Measurements from ENCODE around the gene KRTAP4-3. TPM values are rescaled to one million over a fixed set of nuclear protein-coding genes. Genes with fewer than 3 reads are reported as not detected.

KRTAP4-3 gene
- total and polyA plus RNA-seq, 7 donors = not detected

DNA sequence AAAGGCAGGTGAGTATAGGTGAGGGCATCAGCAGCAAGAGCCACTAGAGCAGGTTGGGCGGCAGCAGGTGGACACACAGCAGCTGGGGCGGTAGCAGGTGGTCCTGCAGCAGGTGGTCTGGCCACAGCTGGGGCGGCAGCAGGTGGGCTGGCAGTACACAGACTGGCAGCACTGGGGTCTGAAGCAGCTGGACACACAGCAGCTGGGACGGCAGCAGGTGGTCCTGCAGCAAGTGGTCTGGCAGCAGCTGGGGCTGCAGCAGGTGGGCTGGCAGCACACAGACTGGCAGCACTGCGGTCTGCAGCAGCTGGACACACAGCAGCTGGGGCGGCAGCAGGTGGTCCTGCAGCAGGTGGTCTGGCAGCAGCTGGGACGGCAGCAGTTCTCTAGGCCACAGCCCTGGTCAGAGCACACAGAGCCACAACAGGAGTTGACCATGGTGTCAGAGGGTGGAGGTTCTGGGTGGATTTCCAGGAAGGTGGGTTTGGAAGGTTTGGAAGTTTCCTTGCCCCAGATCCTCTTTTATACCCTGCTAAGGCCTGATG is 9.8 kb upstream of the KRTAP4-3 start, which contains the start of gene KRTAP4-2:
KRTAP4-2 (minus strand) TSS at position 495 of the 545 bp plus-strand sequence; CDS start at position 438, 57 bp downstream.
- H3K27me3 ChIP-seq (ENCODE audit: insufficient read depth in 3 of 3, low read length in 2 of 3) = peaks cover 0 to 5% (median 2%) of the 10 kb centered on the region in 3 donors
- H3K4me3 ChIP-seq = no peak within 1 kb of the TSS
- TF ChIP-seq, protein P1, sequence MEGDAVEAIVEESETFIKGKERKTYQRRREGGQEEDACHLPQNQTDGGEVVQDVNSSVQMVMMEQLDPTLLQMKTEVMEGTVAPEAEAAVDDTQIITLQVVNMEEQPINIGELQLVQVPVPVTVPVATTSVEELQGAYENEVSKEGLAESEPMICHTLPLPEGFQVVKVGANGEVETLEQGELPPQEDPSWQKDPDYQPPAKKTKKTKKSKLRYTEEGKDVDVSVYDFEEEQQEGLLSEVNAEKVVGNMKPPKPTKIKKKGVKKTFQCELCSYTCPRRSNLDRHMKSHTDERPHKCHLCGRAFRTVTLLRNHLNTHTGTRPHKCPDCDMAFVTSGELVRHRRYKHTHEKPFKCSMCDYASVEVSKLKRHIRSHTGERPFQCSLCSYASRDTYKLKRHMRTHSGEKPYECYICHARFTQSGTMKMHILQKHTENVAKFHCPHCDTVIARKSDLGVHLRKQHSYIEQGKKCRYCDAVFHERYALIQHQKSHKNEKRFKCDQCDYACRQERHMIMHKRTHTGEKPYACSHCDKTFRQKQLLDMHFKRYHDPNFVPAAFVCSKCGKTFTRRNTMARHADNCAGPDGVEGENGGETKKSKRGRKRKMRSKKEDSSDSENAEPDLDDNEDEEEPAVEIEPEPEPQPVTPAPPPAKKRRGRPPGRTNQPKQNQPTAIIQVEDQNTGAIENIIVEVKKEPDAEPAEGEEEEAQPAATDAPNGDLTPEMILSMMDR (IDR thresholded peaks at IDR 0.05) = no peak
- intact Hi-C loops (cut with DNase I) = no loop called here
- H3K9me3 ChIP-seq = no peaks in the 10 kb centered on the region
- ATAC-seq (no peak), DNase-seq (no peak)
- H3K36me3 ChIP-seq (ENCODE audit: insufficient read depth in 1 of 2, low read depth in 1 of 2) = no peaks in the 10 kb centered on the region
- H3K27ac ChIP-seq = no peak within 1 kb of the TSS
- 63 to 78% (median 69%) methylated on average over 7 of the region's 7 CpGs for WGBS, 3 donors
- H3K4me1 ChIP-seq = no peaks in the 10 kb centered on the region

DNA sequence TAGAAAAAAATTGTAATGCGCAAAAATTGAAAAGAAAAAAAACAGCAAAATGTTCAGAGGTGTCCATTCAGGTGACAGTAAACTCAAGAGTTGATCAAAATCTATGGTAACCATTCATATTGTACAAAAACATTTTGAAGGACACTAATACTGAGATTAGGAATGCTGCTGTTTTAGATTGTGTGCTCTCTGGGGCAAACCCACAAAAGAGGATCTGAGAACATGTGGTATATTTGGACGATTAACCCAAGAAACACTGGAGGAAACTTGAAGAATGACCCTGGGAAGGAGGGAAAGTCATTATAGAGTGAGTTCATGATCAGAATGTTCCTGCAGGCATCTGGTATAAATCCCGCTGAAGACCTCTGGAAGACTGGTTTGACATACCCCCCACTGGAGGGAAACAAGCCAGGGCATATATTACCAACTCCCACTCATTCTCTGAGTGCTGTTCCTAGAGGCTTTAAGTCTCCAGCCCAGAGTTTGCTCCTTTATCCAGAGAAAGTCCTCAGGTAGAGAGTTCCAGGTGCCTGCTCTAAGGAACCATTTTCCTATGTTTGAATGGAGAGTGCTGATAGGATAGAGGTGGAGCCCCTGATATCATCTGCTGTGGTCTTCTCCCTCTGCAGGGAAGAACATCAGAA is 8.8 kb upstream of the KRTAP4-3 start:
- no peak for DNase-seq
- Histone ChIP-seq H3K4me3 (no peak overlapping the region), H3K4me1 (no peaks in the 10 kb centered on the region), H3K36me3 (ENCODE audit: insufficient read depth in 1 of 2, low read depth in 1 of 2) (no peaks in the 10 kb centered on the region), H3K27me3 (ENCODE audit: insufficient read depth in 3 of 3, low read length in 2 of 3) (peaks cover 0 to 2% (median 0%) of the 10 kb centered on the region in 3 donors), H3K27ac (no peak overlapping the region), H3K9me3 (no peaks in the 10 kb centered on the region)
- WGBS, 3 donors = 75 to 87% (median 85%) methylated on average over 3 of the region's 3 CpGs
- no peak for ATAC-seq
- intact Hi-C loops (cut with DNase I) = no loop called here
- TF ChIP-seq, protein P1 (IDR thresholded peaks at IDR 0.05) = no peak

DNA sequence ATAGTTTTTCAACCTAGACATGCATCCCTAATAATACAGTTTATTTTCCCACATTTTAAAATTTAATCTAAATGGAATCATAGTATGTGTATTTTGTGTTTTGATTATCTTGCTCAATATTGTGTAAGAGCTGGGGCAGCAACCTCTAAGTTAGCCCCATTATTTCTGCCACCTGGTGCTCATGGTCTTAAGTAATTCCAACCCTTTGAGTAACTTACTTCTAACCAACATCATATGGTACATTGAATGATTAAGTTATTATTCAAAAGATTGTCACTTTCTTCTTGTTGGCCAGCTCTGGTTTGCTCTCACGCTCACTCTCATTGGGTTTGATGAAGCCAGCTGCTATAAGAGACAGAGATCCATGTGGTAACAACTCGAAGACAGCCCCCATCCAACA is 3.9 kb upstream of the KRTAP4-3 start:
- Histone ChIP-seq H3K27me3 (ENCODE audit: insufficient read depth in 3 of 3, low read length in 2 of 3) (peaks cover 0 to 2% (median 2%) of the 10 kb centered on the region in 3 donors), H3K9me3 (no peaks in the 10 kb centered on the region), H3K27ac (no peak overlapping the region), H3K4me3 (no peak overlapping the region), H3K4me1 (no peaks in the 10 kb centered on the region), H3K36me3 (ENCODE audit: insufficient read depth in 1 of 2, low read depth in 1 of 2) (no peaks in the 10 kb centered on the region)
- WGBS, 3 donors = 64 to 85% (median 65%) methylated on average over 2 of the region's 2 CpGs
- intact Hi-C loops (cut with DNase I) = no loop called here
- TF ChIP-seq, protein P1 (IDR thresholded peaks at IDR 0.05) = no peak
- DNase-seq (no peak), ATAC-seq (no peak)

DNA sequence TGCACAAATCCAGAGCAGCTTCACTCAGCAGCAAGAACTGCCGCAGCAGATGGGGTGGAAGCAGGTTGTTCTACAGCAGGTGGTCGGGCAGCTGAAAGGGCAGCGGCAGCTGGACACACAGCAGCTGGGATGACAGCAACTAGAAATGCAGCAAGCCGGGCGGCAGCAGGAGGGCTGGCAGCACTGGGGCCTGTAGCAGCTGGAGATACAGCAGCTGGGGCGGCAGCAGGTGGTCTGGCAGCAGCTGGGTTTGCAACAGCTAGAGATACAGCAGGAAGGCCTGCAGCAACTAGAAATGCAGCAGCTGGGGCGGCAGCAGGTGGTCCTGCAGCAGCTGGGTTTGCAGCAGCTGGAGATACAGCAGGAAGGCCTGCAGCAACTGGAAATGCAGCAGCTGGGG is 460 bp downstream of the KRTAP4-3 start:
- peaks cover 0 to 2% (median 0%) of the 10 kb centered on the region in 3 donors for H3K27me3 ChIP-seq (ENCODE audit: insufficient read depth in 3 of 3, low read length in 2 of 3)
- H3K4me1 ChIP-seq = no peaks in the 10 kb centered on the region
- H3K27ac ChIP-seq = no peak overlapping the region
- intact Hi-C loops (cut with DNase I) = no loop called here
- TF ChIP-seq, protein P1 (IDR thresholded peaks at IDR 0.05) = no peak
- H3K36me3 ChIP-seq (ENCODE audit: insufficient read depth in 1 of 2, low read depth in 1 of 2) = no peaks in the 10 kb centered on the region
- ATAC-seq (no peak), DNase-seq (no peak)
- H3K4me3 ChIP-seq = no peak overlapping the region
- 73 to 82% (median 74%) methylated on average over 6 to 7 of the region's 7 CpGs for WGBS, 3 donors
- H3K9me3 ChIP-seq = no peaks in the 10 kb centered on the region
